ENCODE data around the gene WSCD1.

GRCh38 chr17:6157716-6158115, 87.5 kb downstream of the WSCD1 start:
- TF ChIP-seq, protein P1, sequence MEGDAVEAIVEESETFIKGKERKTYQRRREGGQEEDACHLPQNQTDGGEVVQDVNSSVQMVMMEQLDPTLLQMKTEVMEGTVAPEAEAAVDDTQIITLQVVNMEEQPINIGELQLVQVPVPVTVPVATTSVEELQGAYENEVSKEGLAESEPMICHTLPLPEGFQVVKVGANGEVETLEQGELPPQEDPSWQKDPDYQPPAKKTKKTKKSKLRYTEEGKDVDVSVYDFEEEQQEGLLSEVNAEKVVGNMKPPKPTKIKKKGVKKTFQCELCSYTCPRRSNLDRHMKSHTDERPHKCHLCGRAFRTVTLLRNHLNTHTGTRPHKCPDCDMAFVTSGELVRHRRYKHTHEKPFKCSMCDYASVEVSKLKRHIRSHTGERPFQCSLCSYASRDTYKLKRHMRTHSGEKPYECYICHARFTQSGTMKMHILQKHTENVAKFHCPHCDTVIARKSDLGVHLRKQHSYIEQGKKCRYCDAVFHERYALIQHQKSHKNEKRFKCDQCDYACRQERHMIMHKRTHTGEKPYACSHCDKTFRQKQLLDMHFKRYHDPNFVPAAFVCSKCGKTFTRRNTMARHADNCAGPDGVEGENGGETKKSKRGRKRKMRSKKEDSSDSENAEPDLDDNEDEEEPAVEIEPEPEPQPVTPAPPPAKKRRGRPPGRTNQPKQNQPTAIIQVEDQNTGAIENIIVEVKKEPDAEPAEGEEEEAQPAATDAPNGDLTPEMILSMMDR (IDR thresholded peaks at IDR 0.05; ENCODE audit: extremely low read depth in 1 of 2, insufficient read depth in 1 of 2, low read depth in 1 of 2, low read length in 2 of 2), result no peak
- TF ChIP-seq POLR2AphosphoS5 (IDR thresholded peaks at IDR 0.05; ENCODE audit: insufficient read depth, low read depth, low read length) (no peak), JUN (IDR thresholded peaks at IDR 0.05; ENCODE audit: borderline replicate concordance, insufficient read depth, insufficient read length, low read depth) (no peak), POLR2A (IDR thresholded peaks at IDR 0.05; ENCODE audit: low read depth, low read length) (no peak), EZH2 (IDR thresholded peaks at IDR 0.05; ENCODE audit: borderline replicate concordance, low read depth, low read length, severe bottlenecking) (no peak), MYC (IDR thresholded peaks at IDR 0.05; ENCODE audit: low read depth, low read length) (no peak), GATA2 (IDR thresholded peaks at IDR 0.05; ENCODE audit: insufficient read depth, insufficient read length, low read depth, low read length) (no peak), MAX (IDR thresholded peaks at IDR 0.05; ENCODE audit: insufficient read depth, insufficient read length) (no peak), FOS (IDR thresholded peaks at IDR 0.05; ENCODE audit: borderline replicate concordance, insufficient read depth, low read length) (no peak)

Data from endothelial cell of umbilical vein (primary cell).